ENCODE results near the gene ASPDH. TPM values are rescaled to one million over a fixed set of nuclear protein-coding genes. Genes with fewer than 3 reads are reported as not detected.

ASPDH gene
- total and polyA plus RNA-seq, 2 of the 13 experiments (the other 11 are each of a cell fraction or from before 2014, with no cell fraction given) = 2.2 to 3.3 TPM

DNA sequence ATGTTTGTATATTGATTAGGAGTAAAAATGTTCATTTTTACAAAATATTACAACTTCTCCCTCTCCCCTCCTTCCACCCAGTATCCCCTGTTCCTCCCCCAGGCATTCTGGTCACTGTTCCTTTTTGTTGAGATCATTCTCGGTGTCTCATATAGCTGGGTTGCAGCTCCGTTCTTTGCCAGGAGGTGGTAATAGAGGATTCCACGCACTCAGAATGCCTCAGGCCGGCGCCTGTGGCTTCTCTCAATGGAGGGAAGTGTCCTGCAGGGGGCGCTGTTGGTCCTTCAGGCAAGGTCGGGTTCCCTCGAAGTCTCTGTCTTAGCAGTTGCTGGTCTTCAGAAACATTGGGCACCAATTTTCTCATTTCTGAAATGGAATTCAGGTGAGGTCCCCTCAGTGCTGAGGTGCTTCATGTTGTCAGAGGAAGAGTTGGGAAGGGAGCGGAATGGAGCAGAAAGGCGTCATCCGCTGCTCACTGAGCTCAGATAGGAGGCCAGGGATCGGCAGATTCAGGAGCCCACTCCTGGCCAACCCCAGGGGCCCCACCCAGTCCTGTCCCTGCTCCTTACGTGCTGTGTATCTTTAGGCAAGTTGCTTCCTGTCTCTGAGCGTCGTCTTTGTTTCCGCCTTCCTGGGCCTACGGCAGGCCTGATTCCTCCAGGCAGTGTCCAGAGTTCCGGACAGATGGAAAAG is 26.7 kb downstream of the ASPDH start:
- Histone ChIP-seq H3K9ac (ENCODE audit: insufficient read depth, low read depth, low read length) (no peak overlapping the region), H3K4me2 (ENCODE audit: low read depth, low read length) (no peak overlapping the region), H3K36me3 (replicated peaks in 1 of 2; ENCODE audit: control insufficient read depth in 1 of 2, insufficient read depth in 2 of 2, low read length in 2 of 2) (no peaks in the 10 kb centered on the region), H3K9me3 (ENCODE audit: low read length) (peaks cover 15% of the 10 kb centered on the region), H3K79me2 (ENCODE audit: insufficient read depth, low read length) (no peaks in the 10 kb centered on the region), H3K4me1 (ENCODE audit: insufficient read depth, low read length) (no peaks in the 10 kb centered on the region), H4K20me1 (ENCODE audit: insufficient read depth, low read length) (no peaks in the 10 kb centered on the region), H3K27me3 (ENCODE audit: control insufficient read depth in 1 of 2, insufficient read depth in 2 of 2, low read length in 2 of 2) (peaks cover 7 to 36% of the 10 kb centered on the region in 2 experiments; a peak in 4 of 5 replicates), H3K4me3 (replicated peaks in 1 of 3; ENCODE audit: insufficient read depth in 1 of 3, low read depth in 2 of 3, low read length in 3 of 3) (no peak overlapping the region), H2AFZ (ENCODE audit: low read length) (no peak overlapping the region), H3K27ac (ENCODE audit: extremely low read length, insufficient read depth, low read length) (no peak overlapping the region)
- in situ Hi-C loops (cut with HindIII; ENCODE audit: extremely low pct_ligation_motif_present, low pct_unique_long_range_greater_than_20kb) = no loop called here
- BruUV-seq (replicated peaks) = no TSS peak
- 63% methylated on average over 18 of the region's 18 CpGs for WGBS (ENCODE audit: low lambda C conversion rate)
- no peak for TF ChIP-seq NR3C1 (CRISPR knock-in tag; IDR thresholded peaks at IDR 0.05)
- TF ChIP-seq STAG1 (CRISPR knock-in tag; IDR thresholded peaks at IDR 0.05) = 0 out of 2 replicates have a peak, but pooled peaks have one; percentile 16
- no peak for TF ChIP-seq XRCC5 (optimal IDR thresholded peaks at IDR 0.05; ENCODE audit: low read length)
- peak; percentile 85; the same call in 1 of the 2 replicates for TF ChIP-seq SETDB1 (CRISPR knock-in tag; IDR thresholded peaks at IDR 0.05; ENCODE audit: borderline replicate concordance)
- TF ChIP-seq CTCF (CRISPR knock-in tag; IDR thresholded peaks at IDR 0.05) = peak; percentile 53
- TF ChIP-seq ZNF44 (CRISPR knock-in tag; IDR thresholded peaks at IDR 0.05) = no peak
- peak; percentile 78; the same call in 1 of the 2 replicates for TF ChIP-seq ZNF768 (CRISPR knock-in tag; IDR thresholded peaks at IDR 0.05)
- DNase-seq (ENCODE audit: low spot score) (peak; percentile 51), ATAC-seq (no peak), FAIRE-seq (no peak)
- CTCF ChIA-PET (ENCODE audit: low intra/inter-chr PET ratio, low total read pairs) = no interaction called here
- POLR2A ChIA-PET = no interaction called here
- intact Hi-C loops (cut with micrococcal nuclease; ENCODE audit: unreplicated experiment) = no loop called here
